Hepatocyte (in vitro differentiated cells): ENCODE measurements around the gene SNX4.

ENCODE experiments used
- CTCF ChIP-seq: fragments of 200-600 bp; sonication (generic); IDR thresholded peaks from 2 replicates; pipeline ENCODE4 v1.5.1; 2016; ENCODE audit warnings: antibody characterized with exemption, mild to moderate bottlenecking; ENCODE audit not compliant: poor library complexity
- EZH2 ChIP-seq: fragments of 200-600 bp; sonication (generic); IDR thresholded peaks from 2 replicates; pipeline ENCODE4 v1.6.1; 2016; ENCODE audit warnings: antibody characterized with exemption, mild to moderate bottlenecking, borderline replicate concordance

GRCh38 chr3:125416235-125416634 is 103.8 kb downstream of the SNX4 start:
- TF ChIP-seq CTCF (no peak), EZH2 (no peak)
